NOMO-1 treated with DMSO at 0.1 percent for 48 hours (cell line): ENCODE measurements around the gene NT5M.

Experiments used
- DNase-seq: peaks from one replicate; lab custom pipeline; 2025; ENCODE audit not compliant: unreplicated experiment; lab: John Stamatoyannopoulos, UW

Gene NT5M

GRCh38 chr17:17388657-17389496 is 85.7 kb downstream of the NT5M start:
- no peak for DNase-seq

DNA sequence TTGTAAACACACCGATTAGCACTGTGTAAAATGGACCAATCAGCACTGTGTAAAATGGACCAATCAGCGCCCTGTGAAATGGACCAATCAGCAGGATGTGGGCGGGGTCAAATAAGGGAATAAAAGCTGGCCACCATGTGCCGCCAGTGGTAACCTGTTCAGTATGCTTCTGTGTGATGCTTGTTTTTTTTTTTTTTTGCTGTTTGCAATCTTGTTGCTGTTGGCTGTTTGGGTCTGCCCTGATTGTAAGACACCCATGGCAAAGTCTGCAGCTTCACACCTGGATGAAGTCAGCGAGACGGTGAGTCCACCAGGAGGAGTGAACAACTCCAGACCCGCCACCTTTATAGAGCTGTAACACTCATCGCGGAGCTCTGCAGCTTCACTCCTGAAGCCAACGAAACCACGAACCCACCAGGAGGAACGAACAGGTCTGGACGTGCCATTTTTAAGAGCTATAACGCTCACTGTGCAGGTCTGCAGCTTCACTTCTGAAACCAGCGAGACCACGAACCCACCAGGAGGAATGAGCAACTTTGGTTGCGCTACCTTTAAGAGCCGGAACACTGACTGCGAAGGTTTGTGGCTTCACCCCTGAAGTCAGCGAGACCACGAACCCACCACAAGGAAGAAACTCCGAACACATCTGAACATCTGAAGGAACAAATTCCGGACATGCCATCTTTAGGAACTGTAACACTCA is 88.6 kb downstream of the NT5M start:
- DNase-seq, result no peak

DNA sequence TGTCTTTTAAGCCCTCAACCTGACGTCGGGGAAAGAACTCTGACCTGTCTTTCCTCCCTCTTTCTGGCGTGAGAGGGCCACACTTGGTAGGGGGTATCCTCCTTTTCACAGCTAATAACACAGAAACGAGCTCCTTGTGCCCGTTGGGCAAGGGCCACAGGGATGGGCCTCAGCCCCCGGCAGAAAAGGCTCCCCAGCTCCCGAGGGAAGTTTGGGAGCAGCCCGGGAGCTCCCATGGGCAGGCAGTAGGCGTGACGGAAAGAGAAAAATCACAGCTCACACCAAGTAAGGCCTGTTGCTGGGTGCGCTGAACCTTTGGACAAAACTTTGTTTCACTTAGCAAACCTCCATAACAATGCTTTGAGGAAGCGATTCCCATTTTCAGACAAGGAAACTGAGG is 90.8 kb downstream of the NT5M start:
- no peak for DNase-seq

- DNase-seq, result no peak
These were observed 91.3 kb downstream of the NT5M start for GRCh38 chr17:17394494-17394893.

GRCh38 chr17:17395246-17395802 is 92.2 kb downstream of the NT5M start:
- no peak for DNase-seq

DNA sequence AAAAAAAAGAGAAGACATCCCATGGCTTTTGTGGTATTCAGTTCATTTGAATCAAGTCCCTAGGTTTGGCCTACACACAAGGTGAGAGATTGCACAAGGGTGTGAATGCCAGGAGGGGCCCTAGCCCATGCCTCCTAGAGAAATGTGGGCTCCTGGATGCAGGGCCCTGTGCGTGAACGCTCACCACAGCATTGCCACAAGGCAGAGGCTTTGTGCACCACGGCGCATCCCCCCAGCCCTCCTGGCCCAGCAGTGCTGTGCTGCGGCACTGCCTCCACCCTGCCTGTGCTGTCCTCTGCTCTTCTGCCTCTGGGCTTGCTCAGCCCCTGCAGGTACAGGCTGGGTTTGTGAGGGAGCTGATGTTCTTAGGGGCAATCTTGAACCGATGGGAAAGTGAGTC is 92.7 kb downstream of the NT5M start:
- no peak for DNase-seq
